Measurements from ENCODE around the gene DOCK11. TPM values are rescaled to one million over a fixed set of nuclear protein-coding genes. Genes with fewer than 3 reads are reported as not detected.
A peak's percentile ranks its signal among the peaks of the same experiment; 100 is the strongest.

DOCK11 gene
- total and polyA plus RNA-seq, 9 of the 15 experiments (the other 6 are each of a cell fraction or from before 2014, with no cell fraction given), result 41.8 to 77.8 (median 50.9) TPM

GRCh38 chrX:118519411-118520215, 24.0 kb downstream of the DOCK11 start:
- intact Hi-C loops (cut with micrococcal nuclease) (no loop called here), in situ Hi-C loops (cut with MboI) (no loop called here)
- DNase-seq (ENCODE audit: extremely low read depth in 1 of 4, low spot score in 3 of 4) (no peak), FAIRE-seq (no peak), ATAC-seq (peak; percentile 16; the same call in 2 of the 3 replicates)
- BruUV-seq (replicated peaks), result no TSS peak
- no peak overlapping the region for H3K4me3 ChIP-seq
- H3K27ac ChIP-seq (ENCODE audit: extremely low read depth, low read depth, low read length), result peak overlapping the region; percentile 77
- POLR2A ChIA-PET, result interaction anchor here (1.1 to 1.8 kb wide), 3 partner anchors 10 to 18 kb away, joined by 5 to 9 read pairs (median 7); no protein-coding TSS in a partner anchor
- peak overlapping the region in 1 of 2 experiments; percentile 48; a peak in 2 of 4 replicates for H3K9ac ChIP-seq (ENCODE audit: insufficient read depth in 1 of 2, low read depth in 2 of 2, low read length in 2 of 2)
- no peaks in the 10 kb centered on the region for H3K9me3 ChIP-seq (replicated peaks; ENCODE audit: control insufficient read depth, insufficient read depth, low read depth, low read length)
- no peaks in the 10 kb centered on the region for H3K27me3 ChIP-seq (ENCODE audit: control insufficient read depth in 2 of 2, insufficient read depth in 2 of 2, low read length in 2 of 2)
- peak overlapping the region; percentile 61 for H3K4me2 ChIP-seq (ENCODE audit: insufficient read depth, low read length)
- no peak overlapping the region for H2AFZ ChIP-seq (ENCODE audit: low read depth, low read length)
- peaks cover 6 to 62% of the 10 kb centered on the region in 2 experiments for H3K4me1 ChIP-seq (replicated peaks in 1 of 2; ENCODE audit: control insufficient read depth in 2 of 2, insufficient read depth in 2 of 2, low read length in 2 of 2)
- CTCF ChIA-PET (ENCODE audit: low intra/inter-chr PET ratio), result no interaction called here
- no peaks in the 10 kb centered on the region for H3K9me1 ChIP-seq (ENCODE audit: control insufficient read depth, insufficient read depth, low read length)
- H4K20me1 ChIP-seq (replicated peaks; ENCODE audit: control insufficient read depth, insufficient read depth, low read length), result no peaks in the 10 kb centered on the region
- H3K79me2 ChIP-seq (ENCODE audit: control insufficient read depth, insufficient read depth, low read length), result peaks cover 89% of the 10 kb centered on the region
- 42% methylated on average over 3 of the region's 3 CpGs for WGBS (ENCODE audit: insufficient coverage, low coverage, missing lambda C conversion rate)
- H3K36me3 ChIP-seq (ENCODE audit: control insufficient read depth, insufficient read depth, low read length), result peaks cover 13% of the 10 kb centered on the region; the same call in 2 of the 3 replicates
- no peak for TF ChIP-seq KDM4B (IDR thresholded peaks at IDR 0.05; ENCODE audit: borderline replicate concordance in 2 of 2, low read depth in 1 of 2)
- no peak for TF ChIP-seq ZBTB8A (IDR thresholded peaks at IDR 0.05; ENCODE audit: partially characterized antibody)
- no peak for TF ChIP-seq CC2D1A (IDR thresholded peaks at IDR 0.05)
- TF ChIP-seq ZBTB40 (IDR thresholded peaks at IDR 0.05), result peak; percentile 88
- peak; percentile 68 for TF ChIP-seq ZBTB40 (CRISPR knock-in tag; IDR thresholded peaks at IDR 0.05)
- no peak for TF ChIP-seq PHF8 (IDR thresholded peaks at IDR 0.05; ENCODE audit: borderline replicate concordance, low read length)
- no peak for TF ChIP-seq POLR2H (tag; IDR thresholded peaks at IDR 0.05; ENCODE audit: low read depth)
- no peak for TF ChIP-seq RBM34 (IDR thresholded peaks at IDR 0.05; ENCODE audit: borderline replicate concordance, insufficient read depth, low read length)
- 0 out of 2 replicates have a peak, but pooled peaks have one; percentile 38 for TF ChIP-seq JUN (IDR thresholded peaks at IDR 0.05; ENCODE audit: borderline replicate concordance, low read depth, low read length)
- TF ChIP-seq JUN (CRISPR knock-in tag; IDR thresholded peaks at IDR 0.05; ENCODE audit: borderline replicate concordance), result no peak
- TF ChIP-seq EGR1 (conservative IDR thresholded peaks at IDR 0.05), result no peak
